NCI-H226 (cell line): ENCODE data around the gene RIC8B.

Experiments used
- DNase-seq: peaks from one replicate; pipeline ENCODE4 v3.0.0-alpha.2; 2015

Gene RIC8B

DNA sequence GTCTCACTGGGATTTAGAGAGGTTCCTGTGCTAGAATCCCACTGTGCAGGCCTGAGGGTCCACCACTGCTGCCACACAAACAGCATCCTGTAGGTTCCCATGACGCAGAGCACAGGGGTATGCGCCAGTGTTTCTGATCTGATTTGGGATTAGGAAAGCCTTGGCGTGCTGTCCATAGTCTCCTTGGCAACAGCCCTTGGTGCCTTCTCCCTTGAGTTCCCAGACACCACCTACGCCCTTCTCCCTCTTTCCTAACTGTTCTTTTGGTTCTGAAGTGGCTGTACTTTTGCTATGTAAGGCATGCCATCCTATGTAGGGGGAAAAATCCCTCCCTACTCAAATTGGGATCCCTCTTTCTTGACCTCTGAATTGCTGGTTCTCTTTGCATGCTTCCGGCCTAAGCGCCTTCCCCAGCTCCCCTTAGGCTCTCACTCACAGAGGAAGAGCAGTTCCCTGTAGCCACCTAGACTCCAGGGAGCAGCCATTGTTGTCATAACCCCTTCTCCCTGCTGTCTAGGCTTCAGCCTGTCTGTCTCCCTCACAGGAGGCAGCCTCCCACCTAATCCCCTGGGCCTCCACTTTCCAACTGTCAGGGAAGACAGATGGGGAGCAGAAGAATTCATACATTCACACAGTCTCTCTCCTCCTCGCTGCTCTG lies 14.8 kb upstream of the RIC8B start:
- no peak for DNase-seq

DNA sequence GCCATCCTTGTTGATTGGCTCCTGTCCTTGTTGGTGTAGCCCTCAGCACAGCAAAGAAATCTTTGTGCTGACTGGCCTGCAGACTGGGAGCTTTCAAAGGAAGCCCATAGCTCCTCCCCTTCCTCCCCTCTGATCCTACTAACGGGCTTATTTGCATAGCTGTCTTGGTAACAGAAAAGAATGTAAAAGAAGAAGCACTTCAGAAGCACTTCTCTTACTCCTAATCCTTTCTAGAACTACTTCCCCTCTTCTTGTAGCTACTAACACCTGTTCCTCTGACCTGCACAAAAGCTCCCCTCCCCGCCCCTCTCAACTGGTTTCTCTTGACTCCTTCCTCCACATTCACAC lies 14.3 kb upstream of the RIC8B start:
- DNase-seq, result no peak

GRCh38 chr12:106764220-106764619 lies 10.3 kb upstream of the RIC8B start:
- no peak for DNase-seq

GRCh38 chr12:106764738-106765137 lies 9.7 kb upstream of the RIC8B start:
- DNase-seq, result peak; percentile 40

- DNase-seq, result no peak
Measured at GRCh38 chr12:106766393-106766826, 8.1 kb upstream of the RIC8B start.

GRCh38 chr12:106767206-106767605 lies 7.3 kb upstream of the RIC8B start:
- DNase-seq, result no peak

DNA sequence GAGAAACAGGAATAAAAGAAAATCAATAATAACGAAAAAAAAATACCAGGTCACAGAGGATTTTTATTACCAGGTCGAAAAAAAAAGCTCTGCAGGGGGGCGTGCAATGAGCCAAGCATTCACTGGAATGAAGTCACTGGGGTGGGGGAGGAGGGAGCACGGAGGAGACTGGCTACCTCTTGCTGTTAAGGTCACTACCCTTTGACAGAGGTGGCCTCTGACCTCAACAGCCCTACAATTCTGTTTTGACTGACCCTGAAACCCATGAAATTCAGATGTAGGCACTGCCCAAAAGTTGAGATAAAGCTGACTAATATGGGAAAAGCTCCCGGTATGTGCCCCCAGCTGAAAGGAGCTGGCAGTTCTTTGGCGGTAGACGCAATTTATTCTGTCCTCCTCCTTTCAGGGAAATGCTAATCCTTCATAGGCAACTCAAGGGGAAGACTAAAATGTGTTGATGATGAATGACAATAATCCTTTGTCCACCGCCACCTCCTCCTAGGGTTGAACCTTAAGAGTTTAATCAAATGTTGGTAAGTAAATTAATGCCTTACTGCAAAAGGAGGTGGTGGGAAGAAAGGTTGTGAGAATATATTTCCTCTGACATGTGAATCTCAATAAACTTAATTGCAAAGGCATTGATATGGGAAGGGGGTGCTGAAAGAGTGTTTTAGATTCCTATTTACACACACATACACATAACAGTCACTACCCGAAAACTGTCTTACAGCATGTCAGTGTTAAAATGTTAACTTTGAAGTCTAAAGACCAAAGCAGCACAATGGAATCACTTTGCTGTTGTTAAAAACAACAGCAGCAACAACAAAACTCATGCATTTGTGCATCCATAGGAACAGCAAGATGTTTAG lies 6.3 kb upstream of the RIC8B start:
- peak; percentile 91 for DNase-seq

DNA sequence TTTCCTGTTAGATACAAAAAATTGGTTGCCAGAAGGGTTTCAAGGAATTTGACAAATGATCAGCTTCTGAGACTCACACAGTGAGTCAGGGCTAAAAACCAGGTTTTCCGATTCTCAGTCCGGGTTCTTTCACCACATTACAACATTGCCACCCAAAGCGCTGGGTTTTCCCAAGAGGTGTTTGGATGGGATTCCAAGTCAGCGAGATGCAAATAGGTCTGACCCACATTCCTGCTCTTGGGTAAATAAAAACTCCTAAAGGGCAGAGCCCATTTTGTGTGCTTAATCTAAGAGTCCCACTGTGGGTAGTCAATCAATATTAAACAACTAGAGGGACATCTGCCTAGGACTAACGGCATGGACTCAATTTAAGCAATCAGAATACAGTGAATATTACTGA lies 5.4 kb upstream of the RIC8B start:
- DNase-seq, result peak; percentile 90

DNA sequence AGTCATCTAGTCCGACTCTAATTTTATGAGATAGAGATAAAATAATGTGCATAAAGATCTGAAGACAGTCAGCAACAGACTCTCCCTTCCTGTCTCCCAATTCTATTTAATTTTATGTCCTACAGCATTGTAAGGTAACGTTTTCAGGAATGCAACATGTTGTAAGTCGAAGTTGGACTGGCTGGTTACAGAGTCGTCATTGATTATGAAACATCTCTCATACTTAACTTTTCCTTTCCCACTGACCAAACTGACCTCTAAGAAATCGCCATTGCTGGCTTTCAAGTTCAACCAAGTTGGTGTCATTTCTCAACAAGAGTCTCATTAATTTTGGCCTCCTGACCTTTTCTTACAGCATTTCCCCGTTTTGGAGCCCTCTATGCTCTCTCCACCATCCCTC lies 4.9 kb upstream of the RIC8B start:
- DNase-seq, result peak; percentile 43

- DNase-seq, result no peak
Measured at GRCh38 chr12:106771425-106771824, 3.1 kb upstream of the RIC8B start.

DNA sequence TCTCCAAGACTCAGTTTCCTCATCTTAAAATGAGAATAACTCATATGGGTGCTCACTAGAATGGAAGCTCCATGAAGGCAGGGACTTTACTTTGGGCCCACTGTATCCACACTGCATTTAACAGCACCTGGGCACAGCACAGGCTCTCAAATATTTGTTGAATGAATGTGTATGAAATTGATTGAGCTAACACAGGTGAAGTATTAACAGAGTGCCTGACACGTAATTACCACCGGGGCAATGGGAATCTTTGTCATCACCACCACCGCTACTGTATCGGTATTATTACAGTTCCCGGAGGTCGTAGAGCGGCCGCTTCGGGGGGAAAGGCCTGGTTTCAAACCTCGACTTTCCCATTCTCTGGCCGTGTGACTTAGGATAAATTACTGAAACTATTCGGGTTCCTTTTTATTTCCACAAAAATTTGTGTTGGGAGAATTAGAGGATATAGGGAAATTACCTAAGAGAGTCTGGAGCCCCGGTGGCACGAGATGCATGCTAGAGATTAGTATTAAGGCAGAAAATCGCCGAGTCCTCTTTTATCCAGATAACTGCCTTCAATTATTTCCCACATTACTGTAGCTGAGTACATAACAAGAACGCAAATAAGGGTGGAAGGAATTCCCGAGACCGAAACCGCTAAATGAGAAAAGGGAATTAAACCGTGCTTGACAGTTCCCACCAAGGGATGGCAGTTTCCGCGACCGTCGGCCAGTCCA lies 1.0 kb upstream of the RIC8B start:
- DNase-seq, result no peak

DNA sequence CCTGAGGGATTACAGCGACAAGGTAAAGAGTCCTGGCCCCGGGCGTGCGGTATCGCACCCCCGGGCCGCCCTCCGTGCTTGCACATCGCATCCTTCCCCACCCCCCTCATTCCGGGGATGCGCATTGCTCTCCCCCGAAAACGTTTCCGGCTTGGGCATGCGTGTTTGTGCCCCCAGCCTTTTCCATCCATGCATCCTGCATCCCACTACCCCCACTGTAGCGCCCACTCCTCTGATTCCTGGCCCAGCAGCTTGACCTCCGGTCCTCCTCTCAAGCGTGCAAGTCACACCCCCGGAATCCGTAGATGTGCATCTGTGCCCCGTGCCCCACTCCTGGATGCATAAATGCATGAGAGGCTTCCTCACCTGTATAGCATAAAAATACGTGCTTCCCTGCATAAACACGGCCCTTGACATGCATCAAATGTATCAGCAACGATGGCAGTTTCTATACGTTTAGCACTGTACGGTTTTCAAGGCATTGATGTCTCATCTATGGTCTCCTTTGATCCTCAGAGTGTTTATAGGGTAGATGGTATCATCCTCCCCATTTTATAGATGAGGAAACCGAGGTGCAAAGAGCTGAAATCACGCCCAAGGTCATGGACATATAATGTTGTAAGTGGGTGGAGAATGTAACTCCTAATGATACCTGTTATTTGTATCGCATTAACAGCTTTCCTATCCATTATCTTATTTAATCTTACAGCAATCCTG lies 484 bp downstream of the RIC8B start:
- DNase-seq, result no peak

DNA sequence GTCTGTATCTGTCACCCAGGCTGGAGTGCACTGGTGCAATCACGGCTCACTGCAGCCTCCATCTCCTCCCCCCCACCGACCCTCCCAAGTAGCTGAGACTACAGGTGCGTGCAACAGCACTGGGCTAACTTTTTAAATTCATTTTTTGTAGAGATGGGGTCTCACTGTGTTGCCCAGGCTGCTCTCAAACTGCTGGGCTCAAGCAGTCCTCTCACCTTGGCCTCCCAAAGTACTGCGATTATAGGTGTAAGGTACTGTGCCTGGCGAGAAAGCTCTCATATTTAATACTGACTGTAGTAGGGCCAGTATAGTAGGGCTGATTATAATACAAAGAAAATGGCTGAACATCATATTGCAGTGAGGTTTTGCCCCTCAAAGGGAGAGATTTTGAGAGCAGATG lies 2.4 kb downstream of the RIC8B start:
- no peak for DNase-seq

- peak; percentile 58 for DNase-seq
Measured at GRCh38 chr12:106780010-106780631, 5.6 kb downstream of the RIC8B start.

DNA sequence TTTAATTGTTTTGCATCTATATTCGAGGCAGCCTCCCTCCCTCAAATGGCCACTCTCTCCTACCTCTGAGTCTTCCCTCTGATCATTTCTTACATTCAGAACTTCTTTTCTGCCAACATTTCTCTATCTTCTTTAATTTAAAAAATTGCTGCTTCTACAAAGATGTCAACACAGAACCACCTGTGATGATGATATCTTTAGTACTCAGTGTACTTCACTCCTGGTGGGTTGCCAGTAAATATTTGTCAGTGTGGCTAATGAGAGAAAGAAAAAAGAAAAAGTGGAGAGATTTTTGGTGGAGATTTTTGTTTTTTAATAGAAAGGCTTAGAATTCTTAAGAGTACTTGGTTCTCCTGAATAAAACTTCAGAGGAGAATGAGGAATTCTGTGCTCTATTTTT lies 8.1 kb downstream of the RIC8B start:
- no peak for DNase-seq

- no peak for DNase-seq
Measured at GRCh38 chr12:106783515-106783914, 9.0 kb downstream of the RIC8B start.

- DNase-seq, result no peak
Measured at GRCh38 chr12:106790020-106790419, 15.5 kb downstream of the RIC8B start.

GRCh38 chr12:106791531-106791930 lies 17.0 kb downstream of the RIC8B start:
- no peak for DNase-seq

DNA sequence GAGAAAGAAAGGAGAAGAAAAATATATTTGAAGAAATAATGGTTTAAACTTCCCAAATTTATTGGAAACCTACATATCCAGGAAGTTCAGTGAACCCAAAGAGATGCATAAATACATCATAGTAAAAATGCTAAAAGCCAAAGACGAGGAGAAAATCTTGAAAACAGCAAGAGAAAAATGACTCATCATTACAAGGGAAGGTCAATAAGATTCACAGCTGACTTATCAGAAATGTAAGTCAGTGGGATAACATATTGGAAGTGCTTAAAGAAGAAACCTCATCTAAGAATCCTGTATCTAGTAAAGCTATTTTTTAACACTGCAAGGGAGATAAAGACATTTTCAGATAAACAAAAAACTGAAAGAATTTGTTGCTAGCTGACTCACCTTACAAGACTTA lies 19.9 kb downstream of the RIC8B start:
- DNase-seq, result peak; percentile 7

DNA sequence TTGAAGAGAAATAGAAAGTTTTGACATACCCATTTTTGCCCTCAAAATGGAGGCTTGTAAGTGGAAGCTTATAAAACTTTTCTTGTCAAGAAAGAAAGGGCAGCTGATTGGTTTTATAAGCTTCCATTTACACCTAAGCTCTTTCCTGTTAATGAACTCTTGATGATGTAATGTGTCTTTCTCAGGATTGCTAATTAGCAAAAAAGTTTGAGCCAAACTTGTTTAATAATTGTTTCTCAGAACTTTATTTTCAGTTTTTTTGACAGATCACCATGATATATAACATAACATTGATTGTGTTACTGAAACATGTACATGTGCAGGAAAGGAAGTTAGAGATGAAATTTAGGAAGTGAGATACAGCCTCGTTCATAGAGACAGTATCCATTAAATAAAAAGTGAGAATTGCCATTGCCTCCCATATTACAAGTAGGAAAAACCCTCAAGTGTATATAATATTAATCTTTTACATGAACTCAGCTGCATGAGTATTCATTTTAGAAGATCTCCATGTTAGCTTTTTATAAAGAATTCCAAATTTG lies 26.8 kb downstream of the RIC8B start:
- DNase-seq, result no peak

- DNase-seq, result no peak
Measured at GRCh38 chr12:106801830-106802533, 27.5 kb downstream of the RIC8B start.

GRCh38 chr12:106804668-106805067 lies 30.2 kb downstream of the RIC8B start:
- no peak for DNase-seq
